GM10266 (cell line): Measurements from ENCODE around the gene MSRB2.

Experiments used
- DNase-seq: peaks from one replicate; pipeline ENCODE4 v3.0.0; 2012; ENCODE audit errors: extremely low spot score
- TF ChIP-seq, protein P1 (sequence below): IDR thresholded peaks from 2 replicates; pipeline ENCODE4 v1.5.1; 2012; ENCODE audit warnings: mild to moderate bottlenecking, low read depth; ENCODE audit not compliant: control insufficient read depth, insufficient read depth; ENCODE audit errors: missing control alignments

The MSRB2 gene

DNA sequence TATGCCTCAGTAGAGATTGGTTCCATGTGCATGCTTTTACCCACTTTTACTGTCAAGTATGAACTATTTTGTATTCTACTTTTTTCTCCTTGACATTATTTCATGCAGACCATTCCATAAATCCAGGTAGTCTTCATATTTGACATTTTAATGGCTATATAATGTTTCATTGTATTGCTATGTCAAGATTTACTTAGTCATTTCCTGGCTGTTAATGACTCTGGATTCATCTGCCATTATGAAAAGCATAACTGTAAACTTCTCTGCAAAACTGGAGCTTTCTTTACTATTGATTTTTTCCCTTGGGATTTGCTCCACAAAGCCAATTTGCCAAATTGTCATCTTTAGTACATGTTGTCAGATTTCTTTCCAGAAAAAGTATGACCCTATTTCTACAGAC, 6.8 kb upstream of the MSRB2 start:
- DNase-seq = no peak
- TF ChIP-seq, protein P1, sequence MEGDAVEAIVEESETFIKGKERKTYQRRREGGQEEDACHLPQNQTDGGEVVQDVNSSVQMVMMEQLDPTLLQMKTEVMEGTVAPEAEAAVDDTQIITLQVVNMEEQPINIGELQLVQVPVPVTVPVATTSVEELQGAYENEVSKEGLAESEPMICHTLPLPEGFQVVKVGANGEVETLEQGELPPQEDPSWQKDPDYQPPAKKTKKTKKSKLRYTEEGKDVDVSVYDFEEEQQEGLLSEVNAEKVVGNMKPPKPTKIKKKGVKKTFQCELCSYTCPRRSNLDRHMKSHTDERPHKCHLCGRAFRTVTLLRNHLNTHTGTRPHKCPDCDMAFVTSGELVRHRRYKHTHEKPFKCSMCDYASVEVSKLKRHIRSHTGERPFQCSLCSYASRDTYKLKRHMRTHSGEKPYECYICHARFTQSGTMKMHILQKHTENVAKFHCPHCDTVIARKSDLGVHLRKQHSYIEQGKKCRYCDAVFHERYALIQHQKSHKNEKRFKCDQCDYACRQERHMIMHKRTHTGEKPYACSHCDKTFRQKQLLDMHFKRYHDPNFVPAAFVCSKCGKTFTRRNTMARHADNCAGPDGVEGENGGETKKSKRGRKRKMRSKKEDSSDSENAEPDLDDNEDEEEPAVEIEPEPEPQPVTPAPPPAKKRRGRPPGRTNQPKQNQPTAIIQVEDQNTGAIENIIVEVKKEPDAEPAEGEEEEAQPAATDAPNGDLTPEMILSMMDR = no peak

DNA sequence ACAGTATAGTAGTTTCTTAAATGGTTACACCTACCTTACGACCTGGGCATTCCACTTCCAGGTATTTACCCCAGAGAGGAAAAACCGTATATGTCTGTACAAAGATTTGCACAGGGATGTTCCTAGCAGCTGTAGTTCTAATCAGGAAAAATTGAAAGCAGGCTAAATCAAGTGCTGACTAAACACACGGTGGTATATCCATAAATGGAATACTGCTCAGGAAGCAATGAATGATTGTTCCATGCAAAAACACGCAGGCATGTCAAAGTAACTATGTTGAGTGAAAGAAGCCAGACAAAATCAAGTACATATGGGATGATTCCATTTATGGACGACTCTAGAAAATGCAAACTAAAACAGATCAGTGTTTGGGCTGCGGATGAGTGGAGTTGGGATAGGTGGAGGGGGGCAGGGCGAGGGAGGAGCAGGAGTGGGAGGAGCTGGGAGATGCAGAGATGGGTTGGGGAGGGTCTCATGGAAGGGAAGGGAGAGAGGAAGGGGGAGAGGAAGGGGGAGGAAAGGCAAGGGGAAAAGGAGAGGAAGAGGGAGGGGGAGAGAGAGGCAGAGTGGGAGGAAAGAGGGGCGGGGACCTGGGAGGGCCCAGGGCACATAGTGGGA, 484 bp upstream of the MSRB2 start:
- DNase-seq = peak; percentile 16
- TF ChIP-seq, protein P1 = no peak

DNA sequence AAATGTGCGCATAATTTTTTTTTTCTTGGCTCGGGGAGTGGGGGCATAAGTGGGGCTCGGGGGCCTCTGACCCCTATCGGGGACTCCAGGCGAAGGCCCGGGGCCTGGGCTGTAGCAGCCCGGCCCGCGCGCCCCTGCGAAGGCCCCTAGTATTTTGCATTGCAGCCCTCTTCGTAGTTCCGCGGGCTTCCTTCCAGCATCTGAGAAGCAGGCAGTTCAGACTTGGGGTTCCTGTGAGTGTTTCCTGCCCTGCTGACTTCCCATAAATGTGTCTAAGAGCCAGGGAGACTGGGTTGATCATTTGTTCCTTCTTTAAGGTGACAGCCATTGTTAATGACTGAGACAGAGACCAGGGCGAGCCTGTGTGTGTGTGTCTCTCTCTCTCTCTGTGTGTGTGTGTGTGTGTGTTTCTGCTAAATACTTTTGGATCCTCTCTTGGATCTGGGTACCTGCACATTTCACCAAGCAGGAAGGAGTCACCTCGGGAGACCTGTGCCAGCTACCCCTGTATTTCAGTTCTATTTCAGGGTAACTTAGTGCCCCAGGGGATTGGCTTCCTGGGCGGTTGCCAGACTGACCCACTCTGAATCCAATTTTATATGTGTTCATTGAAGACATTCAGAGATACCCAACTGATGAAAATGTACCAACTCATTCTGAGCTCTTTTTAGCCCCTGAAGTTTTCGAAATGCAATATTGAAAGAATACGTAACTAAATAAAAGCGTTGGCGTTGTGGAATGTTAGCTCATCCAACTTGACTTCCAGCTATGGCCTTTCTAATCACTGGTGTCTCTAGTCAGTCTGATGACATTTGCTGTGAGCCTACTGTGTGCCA, 805 bp downstream of the MSRB2 start:
- TF ChIP-seq, protein P1 = no peak
- peak; percentile 60 for DNase-seq

DNA sequence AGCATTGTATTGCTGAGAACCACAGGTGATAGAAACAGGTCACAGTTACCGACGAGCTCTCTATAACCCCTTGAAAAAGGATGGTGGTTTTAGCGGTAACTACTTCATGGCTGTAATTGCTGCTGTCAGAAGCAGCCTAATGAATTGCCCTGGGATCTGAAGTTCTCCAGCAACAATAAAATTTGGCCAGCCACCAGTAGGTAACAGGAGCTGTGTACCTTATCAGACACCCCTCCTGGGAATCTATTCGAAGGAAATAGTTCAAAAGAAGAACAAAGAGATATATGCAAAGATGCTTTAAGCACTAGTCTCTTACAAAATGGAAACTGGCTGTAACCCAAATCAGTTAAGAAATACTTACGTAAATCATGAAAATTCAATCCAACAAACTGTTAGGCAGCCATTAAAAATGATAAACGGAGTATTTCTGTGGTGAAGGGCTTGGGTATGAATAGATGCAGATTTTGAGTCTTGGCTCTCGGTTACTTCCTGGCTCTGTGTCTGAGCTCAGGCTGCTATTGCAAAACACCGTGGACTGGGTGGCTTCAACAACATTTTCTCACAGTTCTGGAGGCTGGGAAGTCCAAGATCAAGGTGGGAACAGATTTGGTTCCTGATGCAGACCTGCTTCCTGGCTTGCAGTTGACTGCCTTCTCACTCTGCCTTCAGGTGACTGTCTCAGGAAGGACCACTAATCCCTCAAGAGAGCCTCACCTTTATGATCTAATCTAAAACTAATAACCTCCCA, 1.6 kb downstream of the MSRB2 start:
- no peak for DNase-seq
- TF ChIP-seq, protein P1 = no peak

DNA sequence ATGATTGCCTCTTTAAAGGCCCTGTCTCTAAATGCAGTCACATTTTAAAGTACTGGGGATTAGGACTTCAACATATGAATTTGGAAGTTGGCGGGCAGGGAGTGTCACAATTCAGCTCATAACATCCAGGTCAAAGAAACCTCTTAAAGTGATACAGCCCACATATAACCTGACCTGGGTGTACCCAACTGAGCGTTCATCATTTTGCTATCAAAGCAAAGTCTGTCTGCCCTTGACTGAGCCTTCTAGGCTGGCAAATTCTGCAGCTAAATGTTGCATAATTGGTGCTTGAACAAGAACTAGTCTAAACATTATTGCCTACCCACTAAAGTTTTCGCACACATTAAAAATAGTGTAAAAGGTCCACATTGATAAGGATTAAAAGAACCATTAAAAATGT, 3.7 kb downstream of the MSRB2 start:
- TF ChIP-seq, protein P1 = no peak

DNA sequence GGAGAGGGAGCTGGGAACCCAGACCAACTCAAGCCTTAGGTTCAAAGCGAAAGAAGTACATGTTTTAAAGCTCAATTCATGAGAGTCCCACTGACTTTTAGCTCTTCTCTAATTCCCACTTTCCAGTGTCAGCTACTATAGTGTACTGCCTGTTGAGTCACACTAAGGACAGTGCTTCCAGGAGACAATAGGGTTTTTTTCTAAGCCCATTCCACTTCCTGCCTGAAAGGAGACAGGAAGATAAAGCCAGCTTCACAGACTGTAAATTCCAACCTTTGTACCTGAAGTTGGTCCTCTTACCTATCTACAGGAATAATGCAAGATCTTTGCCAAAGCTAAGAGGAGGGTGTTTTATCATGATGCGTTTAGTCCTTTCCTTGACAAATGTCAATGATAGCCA, 4.4 kb downstream of the MSRB2 start:
- TF ChIP-seq, protein P1 = no peak
- DNase-seq = no peak

More for the DNA sequence above, 3.7 kb downstream of the MSRB2 start:
- no peak for DNase-seq
